ENCODE measurements around the gene FGD2. TPM values are rescaled to one million over a fixed set of nuclear protein-coding genes. Genes with fewer than 3 reads are reported as not detected.
A peak's percentile ranks its signal among the peaks of the same experiment; 100 is the strongest.

Gene FGD2
- total RNA-seq, 1 donor from 2014 or later, result 56.9 TPM

GRCh38 chr6:36964908-36965307 is 40.5 kb upstream of the FGD2 start:
- peaks cover 36% of the 10 kb centered on the region for H3K36me3 ChIP-seq
- no peaks in the 10 kb centered on the region for H3K9me3 ChIP-seq
- H3K27ac ChIP-seq, result no peak overlapping the region
- H3K4me3 ChIP-seq, result no peak overlapping the region
- no peak for DNase-seq
- H3K4me1 ChIP-seq, result peaks cover 9% of the 10 kb centered on the region
- no peaks in the 10 kb centered on the region for H3K27me3 ChIP-seq
- TF ChIP-seq, protein P1, sequence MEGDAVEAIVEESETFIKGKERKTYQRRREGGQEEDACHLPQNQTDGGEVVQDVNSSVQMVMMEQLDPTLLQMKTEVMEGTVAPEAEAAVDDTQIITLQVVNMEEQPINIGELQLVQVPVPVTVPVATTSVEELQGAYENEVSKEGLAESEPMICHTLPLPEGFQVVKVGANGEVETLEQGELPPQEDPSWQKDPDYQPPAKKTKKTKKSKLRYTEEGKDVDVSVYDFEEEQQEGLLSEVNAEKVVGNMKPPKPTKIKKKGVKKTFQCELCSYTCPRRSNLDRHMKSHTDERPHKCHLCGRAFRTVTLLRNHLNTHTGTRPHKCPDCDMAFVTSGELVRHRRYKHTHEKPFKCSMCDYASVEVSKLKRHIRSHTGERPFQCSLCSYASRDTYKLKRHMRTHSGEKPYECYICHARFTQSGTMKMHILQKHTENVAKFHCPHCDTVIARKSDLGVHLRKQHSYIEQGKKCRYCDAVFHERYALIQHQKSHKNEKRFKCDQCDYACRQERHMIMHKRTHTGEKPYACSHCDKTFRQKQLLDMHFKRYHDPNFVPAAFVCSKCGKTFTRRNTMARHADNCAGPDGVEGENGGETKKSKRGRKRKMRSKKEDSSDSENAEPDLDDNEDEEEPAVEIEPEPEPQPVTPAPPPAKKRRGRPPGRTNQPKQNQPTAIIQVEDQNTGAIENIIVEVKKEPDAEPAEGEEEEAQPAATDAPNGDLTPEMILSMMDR (IDR thresholded peaks at IDR 0.05), result no peak
- ATAC-seq, result no peak
- intact Hi-C loops (cut with DNase I), result no loop called here

DNA sequence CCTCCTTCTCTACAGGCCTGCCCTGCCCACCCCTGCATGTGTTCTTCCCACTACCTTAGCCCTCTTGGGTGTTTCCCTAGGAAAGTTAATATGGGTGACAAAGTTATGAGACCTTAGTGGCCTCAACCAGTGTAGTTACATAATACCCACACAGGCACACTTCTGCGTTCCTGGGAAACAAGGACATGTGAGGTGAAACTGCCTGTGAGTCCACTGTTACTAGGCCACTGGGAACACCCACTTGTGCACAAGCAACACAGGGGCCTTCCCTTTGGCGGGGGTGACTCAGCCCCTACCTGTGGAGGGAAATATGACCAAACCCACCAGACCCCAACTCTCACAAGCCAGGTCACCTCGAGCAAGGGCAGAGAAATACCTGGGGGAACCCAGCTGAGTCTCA is 38.2 kb upstream of the FGD2 start:
- Histone ChIP-seq H3K27ac (peak overlapping the region; percentile 42), H3K4me3 (no peak overlapping the region), H3K9me3 (no peaks in the 10 kb centered on the region), H3K36me3 (peaks cover 60% of the 10 kb centered on the region), H3K27me3 (no peaks in the 10 kb centered on the region), H3K4me1 (peaks cover 14% of the 10 kb centered on the region)
- DNase-seq (no peak), ATAC-seq (peak; percentile 26)
- intact Hi-C loops (cut with DNase I), result no loop called here
- TF ChIP-seq, protein P1 (IDR thresholded peaks at IDR 0.05), result no peak

DNA sequence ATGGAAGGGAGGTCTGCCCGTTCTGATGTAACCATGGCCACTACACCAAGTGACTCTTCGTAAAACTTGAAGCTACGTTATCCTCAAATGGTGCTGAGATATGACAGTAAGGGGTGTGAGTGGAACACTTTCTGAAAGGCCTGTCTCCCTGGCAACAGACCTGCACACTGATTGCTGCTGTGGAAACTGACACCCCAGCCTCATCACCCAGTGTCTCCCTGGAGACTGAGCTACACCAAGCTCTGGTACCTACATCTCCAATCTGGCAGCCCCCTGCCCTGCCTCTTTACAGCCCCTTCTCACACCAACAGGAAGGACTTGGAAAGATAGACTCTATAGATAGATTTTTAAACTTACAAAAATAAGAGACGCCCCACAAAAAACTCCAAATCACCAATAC is 37.7 kb upstream of the FGD2 start:
- DNase-seq, result no peak
- Histone ChIP-seq H3K4me3 (no peak overlapping the region), H3K27me3 (no peaks in the 10 kb centered on the region), H3K36me3 (peaks cover 65% of the 10 kb centered on the region), H3K27ac (peak overlapping the region; percentile 42), H3K4me1 (peaks cover 14% of the 10 kb centered on the region), H3K9me3 (no peaks in the 10 kb centered on the region)
- ATAC-seq, result no peak
- TF ChIP-seq, protein P1 (IDR thresholded peaks at IDR 0.05), result no peak
- intact Hi-C loops (cut with DNase I), result no loop called here

DNA sequence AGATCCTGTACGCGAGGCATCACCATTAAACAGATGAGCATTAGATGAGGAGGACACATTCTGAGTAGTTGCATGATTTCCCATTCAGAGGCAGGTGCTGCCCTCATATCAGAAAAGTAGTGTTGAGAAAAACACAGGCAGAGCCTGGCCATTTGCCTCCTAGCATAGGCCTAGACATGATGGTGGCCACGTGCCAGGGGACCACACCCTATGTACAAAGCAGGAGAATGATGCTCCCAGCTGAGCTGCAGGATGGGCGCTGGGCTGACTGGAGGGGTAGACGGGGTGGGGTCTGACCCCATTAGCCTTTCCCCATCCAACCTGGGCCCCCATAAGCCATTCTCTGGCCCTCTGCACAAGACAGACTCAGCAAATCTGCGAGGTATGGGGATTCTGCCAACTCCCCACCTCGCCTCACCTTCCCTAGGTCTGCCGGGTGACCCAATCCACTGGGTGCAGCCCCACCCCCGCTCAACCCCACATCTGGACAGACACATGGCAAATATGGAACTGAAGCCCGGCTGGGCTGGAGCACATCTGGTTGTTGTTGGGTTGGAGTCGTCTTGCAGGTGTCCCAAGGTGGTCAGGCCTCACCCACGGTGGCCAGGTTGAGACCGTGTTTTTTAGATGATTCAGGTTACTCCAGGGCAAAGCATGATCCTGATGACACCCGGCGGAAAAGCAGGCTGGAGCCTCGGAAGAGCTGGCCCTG is 37.0 kb upstream of the FGD2 start:
- peaks cover 72% of the 10 kb centered on the region for H3K36me3 ChIP-seq
- peaks cover 14% of the 10 kb centered on the region for H3K4me1 ChIP-seq
- H3K9me3 ChIP-seq, result no peaks in the 10 kb centered on the region
- peak overlapping the region; percentile 30 for H3K27ac ChIP-seq
- no peak overlapping the region for H3K4me3 ChIP-seq
- no peak for ATAC-seq
- TF ChIP-seq, protein P1 (IDR thresholded peaks at IDR 0.05), result no peak
- intact Hi-C loops (cut with DNase I), result no loop called here
- no peak for DNase-seq
- no peaks in the 10 kb centered on the region for H3K27me3 ChIP-seq

DNA sequence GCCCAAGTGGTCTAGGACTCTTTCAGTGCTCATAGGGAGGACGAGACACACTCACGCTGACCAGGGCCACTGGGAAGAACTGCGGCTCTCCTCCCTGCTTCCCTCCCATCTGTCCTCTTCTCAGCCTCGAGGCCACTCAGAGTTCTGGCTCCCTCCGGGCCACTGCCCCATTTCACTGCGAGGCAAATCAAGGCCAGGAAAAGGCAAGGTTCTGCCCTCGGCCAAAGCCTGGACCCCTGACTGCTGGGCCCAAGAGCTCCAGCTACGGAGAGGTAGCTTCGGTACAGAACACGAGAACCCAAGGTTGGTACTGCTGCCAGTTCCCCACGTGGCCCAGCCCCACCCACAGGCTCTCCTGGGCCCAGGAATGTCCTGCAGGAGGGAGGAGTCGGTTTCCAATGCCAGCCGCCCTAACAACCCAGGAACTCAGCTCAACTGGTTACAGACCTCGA is 36.2 kb upstream of the FGD2 start:
- DNase-seq, result peak; percentile 88
- peak overlapping the region; percentile 65 for H3K27ac ChIP-seq
- H3K36me3 ChIP-seq, result peaks cover 80% of the 10 kb centered on the region

More for the DNA sequence above, 36.2 kb upstream of the FGD2 start:
- Histone ChIP-seq H3K9me3 (no peaks in the 10 kb centered on the region), H3K4me3 (no peak overlapping the region), H3K27me3 (no peaks in the 10 kb centered on the region), H3K4me1 (peaks cover 5% of the 10 kb centered on the region)
- TF ChIP-seq, protein P1 (IDR thresholded peaks at IDR 0.05), result no peak
- peak; percentile 88 for ATAC-seq
- intact Hi-C loops (cut with DNase I), result no loop called here

Measured in upper lobe of right lung (tissue), 1 donor.